Natural killer cell (primary cell): ENCODE data around the gene CROCC. TPM values are rescaled to one million over a fixed set of nuclear protein-coding genes. Genes with fewer than 3 reads are reported as not detected.
"Not testable (repeated sequence)": the region's sequence is repeated elsewhere in the genome, so short reads cannot be mapped to it uniquely, and the experiment has no call there.

Experiments used
- ATAC-seq, 3 donors: fragments of 150-1000 bp in 2 of 3; fragments of 200-7000 bp in 1 of 3; cut with Tn5 transposase; 1 replicate in 1 of 3; 2 replicates in 2 of 3; pipeline ENCODE4 v1.10.0; 2021; ENCODE audit warnings: mild to moderate bottlenecking in 2 of 3, moderate library complexity in 2 of 3
- DNase-seq, 2 donors: peaks; one replicate each; pipeline versions ENCODE4 v3.0.0 to v3.0.0-alpha.2; 2013 to 2021; ENCODE audit warnings: mixed read lengths in 1 of 2
- H3K27ac ChIP-seq: one replicate; pipeline ENCODE4 v1.5.1; 2013; ENCODE audit warnings: mild to moderate bottlenecking, low read length
- H3K27me3 ChIP-seq: one replicate; pipeline ENCODE4 v1.6.1; 2013; ENCODE audit warnings: low read length; ENCODE audit not compliant: control insufficient read depth, insufficient read depth
- H3K36me3 ChIP-seq: one replicate; pipeline ENCODE4 v1.6.1; 2013; ENCODE audit warnings: low read length; ENCODE audit not compliant: control insufficient read depth, insufficient read depth
- H3K4me1 ChIP-seq: one replicate; pipeline ENCODE4 v1.6.1; 2013; ENCODE audit warnings: low read length; ENCODE audit not compliant: control insufficient read depth, insufficient read depth
- H3K4me3 ChIP-seq: one replicate; pipeline ENCODE4 v1.5.1; 2013; ENCODE audit warnings: low read length
- H3K9me3 ChIP-seq: one replicate; pipeline ENCODE4 v1.6.1; 2013; ENCODE audit warnings: low read length; ENCODE audit not compliant: control insufficient read depth, insufficient read depth
- H3K27ac Mint-ChIP-seq, 2 donors: one replicate each; pipeline ENCODE4 v1.8.0; 2022; ENCODE audit warnings: mild to moderate bottlenecking in 2 of 2, mixed read lengths in 2 of 2, moderate library complexity in 1 of 2
- H3K27me3 Mint-ChIP-seq, 2 donors: one replicate each; pipeline ENCODE4 v1.8.0; 2022; ENCODE audit warnings: low read depth in 2 of 2, mixed read lengths in 2 of 2
- H3K36me3 Mint-ChIP-seq: one replicate; pipeline ENCODE4 v1.8.0; 2022; ENCODE audit warnings: mixed read lengths
- H3K4me1 Mint-ChIP-seq, 2 donors: one replicate each; pipeline ENCODE4 v1.8.0; 2022; ENCODE audit warnings: mixed read lengths in 2 of 2
- H3K4me3 Mint-ChIP-seq: one replicate; pipeline ENCODE4 v1.8.0; 2022; ENCODE audit warnings: mild to moderate bottlenecking, moderate library complexity, mixed read lengths
- H3K9me3 Mint-ChIP-seq, 2 donors: one replicate each; pipeline ENCODE4 v1.8.0; 2022; ENCODE audit warnings: mixed read lengths in 2 of 2
- WGBS: methylation state at CpG from one replicate; pipeline ENCODE4 v1.1.7; 2013; ENCODE audit warnings: missing lambda C conversion rate; ENCODE audit not compliant: insufficient coverage; 5-methylcytosine and 5-hydroxymethylcytosine counted together
- intact Hi-C: fragments of 100-400 bp; cut with micrococcal nuclease; formaldehyde crosslinking; loops from one replicate; pipeline ENCODE4 v1.14.2; 2022
- total RNA-seq, 4 donors: library from RNA; stranded (reverse); fragments of 120-200 nt in 1 of 4; gene quantifications; one replicate each; pipeline versions ENCODE4 v1.2.3 to v1.2.4, GENCODE V29; 2013 to 2022

Gene CROCC
- total RNA-seq, 3 donors from 2014 or later (not counting 1 experiment from before 2014, with no cell fraction given): 51.7 to 62.9 (median 59.1) TPM

DNA sequence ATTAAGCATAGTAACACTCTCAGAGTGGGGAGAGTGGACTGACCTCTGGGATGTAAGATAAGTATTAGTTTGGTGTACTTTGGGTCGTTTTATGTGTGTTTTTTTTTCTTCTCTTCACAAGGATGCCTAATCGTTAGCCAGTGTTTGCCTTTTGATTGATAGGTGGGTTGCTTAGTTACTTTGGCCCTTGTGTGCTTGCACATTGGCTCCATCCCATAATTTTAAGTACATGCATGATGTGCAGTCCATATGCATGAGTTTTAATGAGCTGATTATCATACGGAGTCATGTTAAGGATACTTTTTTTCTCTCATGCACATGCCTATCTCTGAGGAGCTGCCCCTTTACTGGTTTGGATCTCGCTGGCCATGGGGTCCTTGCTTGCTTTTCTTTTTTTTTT lies 30.7 kb upstream of the CROCC start:
- not testable (repeated sequence) for H3K9me3 Mint-ChIP-seq, H3K36me3 Mint-ChIP-seq, H3K4me3 Mint-ChIP-seq, H3K27me3 ChIP-seq, H3K36me3 ChIP-seq, H3K27ac ChIP-seq, H3K4me3 ChIP-seq, H3K9me3 ChIP-seq, ATAC-seq, DNase-seq, H3K27me3 Mint-ChIP-seq, H3K27ac Mint-ChIP-seq
- peaks cover 13 to 39% of the 10 kb centered on the region in 2 donors for H3K4me1 Mint-ChIP-seq
- WGBS: 80% methylated on average over 3 of the region's 4 CpGs
- intact Hi-C loops: loop anchor here (10.0 kb wide), 1 partner anchor 246 kb away; no protein-coding TSS in a partner anchor
- peaks cover 10% of the 10 kb centered on the region for H3K4me1 ChIP-seq

DNA sequence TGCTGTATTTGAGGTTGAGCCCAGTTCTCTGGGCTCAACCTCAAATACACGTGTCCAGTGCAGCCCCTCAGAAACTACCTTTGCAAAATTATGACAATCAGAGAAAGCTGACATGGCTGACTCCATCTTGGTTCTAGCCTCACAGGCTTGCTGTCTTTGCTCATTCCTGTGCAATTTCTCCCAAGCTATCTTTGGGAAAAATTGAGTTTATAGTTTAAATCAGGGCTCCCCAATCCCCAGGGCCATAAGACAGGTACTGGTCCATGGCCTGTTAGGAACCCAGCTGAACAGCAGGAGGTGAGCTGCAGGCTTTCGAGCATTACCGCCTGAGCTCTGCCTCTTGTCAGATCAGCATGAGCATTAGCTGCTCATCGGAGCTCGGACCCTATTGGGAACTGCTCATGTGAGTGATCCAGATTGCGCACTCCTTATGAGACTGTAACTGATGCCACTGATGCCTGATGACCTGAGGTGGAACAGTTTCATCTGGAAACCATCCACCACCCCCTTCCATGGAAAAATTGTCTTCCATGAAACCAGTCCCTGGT lies 28.7 kb upstream of the CROCC start:
- peaks cover 31 to 56% of the 10 kb centered on the region in 2 donors for H3K4me1 Mint-ChIP-seq
- H3K4me1 ChIP-seq: peaks cover 19% of the 10 kb centered on the region
- not testable (repeated sequence) for H3K36me3 Mint-ChIP-seq, H3K9me3 ChIP-seq, H3K36me3 ChIP-seq, H3K9me3 Mint-ChIP-seq, H3K4me3 ChIP-seq, H3K27ac Mint-ChIP-seq, H3K4me3 Mint-ChIP-seq, H3K27ac ChIP-seq, H3K27me3 Mint-ChIP-seq, ATAC-seq, H3K27me3 ChIP-seq, DNase-seq
- 80% methylated on average over 6 of the region's 6 CpGs for WGBS
- intact Hi-C loops: loop anchor here (10.0 kb wide), 1 partner anchor 248 kb away; no protein-coding TSS in a partner anchor

DNA sequence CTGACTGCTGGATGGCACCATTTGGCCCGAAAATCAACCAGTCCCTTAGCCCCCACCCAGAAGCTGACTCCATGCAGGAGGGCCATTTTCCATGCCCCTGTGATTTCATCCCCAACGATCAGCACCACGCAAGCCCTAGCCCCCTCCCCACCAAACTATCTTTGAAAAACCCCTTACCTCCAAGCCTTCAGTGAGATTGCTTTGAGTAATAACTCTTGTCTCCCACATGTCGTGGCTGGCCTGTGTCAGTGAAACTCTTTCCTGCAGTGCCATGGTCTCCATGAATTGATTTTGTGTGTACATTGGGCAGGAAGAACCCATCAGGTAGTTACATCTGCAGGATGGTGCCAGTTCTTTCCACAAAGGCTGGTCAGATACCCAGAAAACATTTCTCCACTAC lies 27.9 kb upstream of the CROCC start:
- WGBS: 81% methylated on average over 4 of the region's 4 CpGs
- not testable (repeated sequence) for ATAC-seq, H3K36me3 Mint-ChIP-seq, H3K4me3 Mint-ChIP-seq, H3K27me3 Mint-ChIP-seq, H3K9me3 Mint-ChIP-seq, DNase-seq, H3K4me3 ChIP-seq, H3K36me3 ChIP-seq, H3K27ac ChIP-seq, H3K27me3 ChIP-seq, H3K9me3 ChIP-seq
- peaks cover 16% of the 10 kb centered on the region for H3K4me1 ChIP-seq
- Mint-ChIP-seq H3K4me1 (peaks cover 30 to 49% of the 10 kb centered on the region in 2 donors), H3K27ac (peak overlapping the region; percentile 99)
- intact Hi-C loops: loop anchor here (10.0 kb wide), 1 partner anchor 249 kb away; no protein-coding TSS in a partner anchor

DNA sequence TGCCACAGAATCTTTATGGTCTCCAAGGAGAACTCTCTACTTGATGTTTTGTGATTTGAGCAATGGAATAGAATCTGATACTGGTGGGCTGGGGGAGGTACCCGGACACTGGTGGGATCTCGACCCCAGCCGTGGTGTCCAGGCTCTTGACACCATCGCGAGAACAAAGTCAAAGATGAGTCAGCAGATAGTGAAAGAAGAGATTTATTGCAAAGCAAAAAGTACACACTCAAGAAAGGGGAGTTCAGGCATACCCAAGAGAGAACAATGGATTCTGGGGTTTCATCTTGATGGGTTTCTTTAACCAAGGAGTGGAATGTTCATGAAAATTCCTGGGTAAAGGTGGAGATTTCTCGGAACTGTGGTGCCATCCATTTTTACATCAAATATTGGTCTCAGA lies 27.4 kb upstream of the CROCC start:
- H3K27me3 ChIP-seq, H3K9me3 ChIP-seq, H3K36me3 Mint-ChIP-seq, H3K4me3 ChIP-seq, H3K36me3 ChIP-seq, H3K27me3 Mint-ChIP-seq, DNase-seq, ATAC-seq, H3K9me3 Mint-ChIP-seq, H3K27ac ChIP-seq: not testable (repeated sequence)
- intact Hi-C loops: loop anchor here (10.0 kb wide), 1 partner anchor 250 kb away; no protein-coding TSS in a partner anchor
- Mint-ChIP-seq H3K27ac (peak overlapping the region; percentile 99), H3K4me1 (peaks cover 26 to 43% of the 10 kb centered on the region in 2 donors), H3K4me3 (peak overlapping the region; percentile 84)
- whole genome bisulfite sequencing: 76% methylated on average over 6 of the region's 6 CpGs
- peaks cover 14% of the 10 kb centered on the region for H3K4me1 ChIP-seq

DNA sequence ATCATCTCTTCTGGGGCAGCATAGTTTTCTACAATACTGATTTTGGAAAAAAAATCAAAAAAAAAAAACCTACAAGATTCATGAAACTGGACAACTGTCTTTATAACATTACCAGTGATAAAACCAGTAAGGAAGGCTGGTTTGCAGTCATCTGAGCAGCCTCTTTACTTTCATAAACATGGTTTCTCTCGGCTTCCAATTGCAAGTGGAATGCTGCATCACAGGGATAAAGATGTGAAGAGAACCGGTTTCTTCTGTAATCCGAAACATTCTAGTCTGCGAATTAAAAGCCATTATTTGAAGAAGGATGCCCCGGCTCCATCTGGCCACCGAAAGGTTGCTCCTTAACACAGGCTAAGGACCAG lies 26.5 kb upstream of the CROCC start:
- H3K9me3 Mint-ChIP-seq, H3K4me1 ChIP-seq, H3K27me3 ChIP-seq, DNase-seq, H3K36me3 ChIP-seq, ATAC-seq, H3K9me3 ChIP-seq, H3K36me3 Mint-ChIP-seq, H3K27me3 Mint-ChIP-seq: not testable (repeated sequence)
- peak overlapping the region; percentile 84 for H3K4me3 Mint-ChIP-seq
- peak overlapping the region; percentile 92 for H3K27ac ChIP-seq
- H3K27ac Mint-ChIP-seq: peak overlapping the region; percentile 99
- peaks cover 26 to 35% of the 10 kb centered on the region in 2 donors for H3K4me1 Mint-ChIP-seq
- 0% methylated on average over 2 of the region's 6 CpGs for WGBS
- intact Hi-C loops: loop anchor here (5.0 to 10.0 kb wide), 2 partner anchors 250 to 528 kb away; partner anchors contain the start of gene SZRD1
- peak overlapping the region; percentile 43 for H3K4me3 ChIP-seq

DNA sequence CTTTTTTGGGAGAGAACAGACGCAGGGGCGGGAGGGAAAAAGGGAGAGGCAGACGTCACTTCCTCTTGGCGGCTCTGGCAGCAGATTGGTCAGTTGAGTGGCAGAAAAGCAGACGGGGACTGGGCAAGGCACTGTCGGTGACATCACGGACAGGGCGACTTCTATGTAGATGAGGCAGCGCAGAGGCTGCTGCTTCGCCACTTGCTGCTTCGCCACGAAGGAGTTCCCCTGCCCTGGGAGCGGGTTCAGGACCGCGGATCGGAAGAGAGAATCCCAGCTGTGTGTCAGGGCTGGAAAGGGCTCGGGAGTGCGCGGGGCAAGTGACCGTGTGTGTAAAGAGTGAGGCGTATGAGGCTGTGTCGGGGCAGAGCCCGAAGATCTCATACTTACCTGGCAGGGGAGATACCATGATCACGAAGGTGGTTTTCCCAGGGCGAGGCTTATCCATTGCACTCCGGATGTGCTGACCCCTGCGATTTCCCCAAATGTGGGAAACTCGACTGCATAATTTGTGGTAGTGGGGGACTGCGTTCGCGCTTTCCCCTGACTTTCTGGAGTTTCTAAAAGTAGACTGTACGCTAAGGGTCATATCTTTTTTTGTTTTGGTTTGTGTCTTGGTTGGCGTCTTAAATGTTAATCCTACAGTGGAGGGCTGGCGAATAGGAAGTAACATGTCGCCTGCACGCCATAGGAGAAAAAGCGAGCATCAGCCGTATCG lies 26.0 kb upstream of the CROCC start, which contains the start of gene RNU1-2:
RNU1-2 (plus strand) TSS at position 383 of the 718 bp plus-strand sequence.
- not testable (repeated sequence) for H3K9me3 Mint-ChIP-seq, H3K36me3 ChIP-seq, H3K9me3 ChIP-seq, H3K27me3 ChIP-seq, H3K27me3 Mint-ChIP-seq, H3K36me3 Mint-ChIP-seq, H3K4me1 ChIP-seq
- Histone ChIP-seq H3K27ac (peak within 1 kb of the TSS; percentile 92), H3K4me3 (peak within 1 kb of the TSS; percentile 43)
- intact Hi-C loops: loop anchor here (1.0 to 10.0 kb wide), 3 partner anchors 9 to 528 kb away; partner anchors contain the start of gene SZRD1
- Mint-ChIP-seq H3K4me3 (peak within 1 kb of the TSS; percentile 84), H3K4me1 (peaks cover 29 to 35% of the 10 kb centered on the region in 2 donors), H3K27ac (peak within 1 kb of the TSS; percentile 99)
- ATAC-seq (peak; percentile 98 to 100 (median 99)), DNase-seq (peak; percentile 85 to 92)
- under 1% methylated on average over 25 of the region's 39 CpGs for WGBS

DNA sequence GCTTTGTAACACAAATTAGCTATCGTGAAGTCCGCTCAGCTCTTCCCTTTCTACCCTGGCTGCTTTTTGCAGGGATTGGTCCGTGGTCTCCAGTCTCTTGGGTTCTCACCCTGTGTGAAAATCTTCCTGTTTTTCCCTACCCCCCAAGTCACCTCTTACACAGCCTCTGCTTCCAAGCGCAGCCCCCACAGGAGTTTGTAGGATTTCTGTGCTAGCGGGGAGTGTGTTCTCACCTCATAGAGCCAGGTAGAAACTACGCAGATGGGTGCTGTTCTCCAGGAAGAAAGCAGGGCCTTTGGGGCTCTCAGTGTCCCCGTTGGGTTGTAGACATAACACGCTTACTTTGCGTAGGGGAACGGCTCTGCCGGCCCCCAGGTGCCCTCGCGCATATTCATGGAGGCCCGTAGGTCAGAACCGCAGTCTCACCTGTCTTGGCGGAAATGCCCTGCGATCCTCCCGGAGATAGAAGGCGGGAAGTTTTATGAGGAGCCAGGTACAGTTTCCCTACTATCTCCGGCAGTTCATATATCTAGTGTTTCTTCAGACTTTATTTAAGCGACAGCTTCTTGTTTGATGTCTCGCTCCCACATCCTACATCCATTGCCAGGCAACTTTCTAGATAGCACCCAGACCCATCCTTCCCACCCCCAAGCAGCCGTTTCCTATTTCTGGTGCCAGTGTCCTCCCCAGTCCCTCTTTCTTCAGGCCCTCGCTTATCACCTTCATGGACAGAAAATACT lies 25.2 kb upstream of the CROCC start:
- intact Hi-C loops: loop anchor here (1.0 to 10.0 kb wide), 3 partner anchors 8 to 529 kb away; partner anchors contain the start of gene SZRD1
- peak; percentile 55 to 81 for DNase-seq
- Mint-ChIP-seq H3K27ac (peak overlapping the region; percentile 99), H3K4me1 (peaks cover 36 to 39% of the 10 kb centered on the region in 2 donors), H3K4me3 (peak overlapping the region; percentile 84)
- peak in 2 of 3 donors; percentile 1 to 7 for ATAC-seq
- H3K36me3 Mint-ChIP-seq, H3K36me3 ChIP-seq, H3K27me3 ChIP-seq, H3K4me1 ChIP-seq, H3K27me3 Mint-ChIP-seq, H3K9me3 ChIP-seq, H3K9me3 Mint-ChIP-seq: not testable (repeated sequence)
- peak overlapping the region; percentile 5 for H3K4me3 ChIP-seq
- H3K27ac ChIP-seq: peak overlapping the region; percentile 92
- WGBS: 30% methylated on average over 21 of the region's 24 CpGs
